ENCODE measurements around the gene ATP13A3. TPM values are rescaled to one million over a fixed set of nuclear protein-coding genes. Genes with fewer than 3 reads are reported as not detected.

ATP13A3 gene
- total RNA-seq, 6 donors from 2014 or later, result 67.9 to 152 (median 94.6) TPM

DNA sequence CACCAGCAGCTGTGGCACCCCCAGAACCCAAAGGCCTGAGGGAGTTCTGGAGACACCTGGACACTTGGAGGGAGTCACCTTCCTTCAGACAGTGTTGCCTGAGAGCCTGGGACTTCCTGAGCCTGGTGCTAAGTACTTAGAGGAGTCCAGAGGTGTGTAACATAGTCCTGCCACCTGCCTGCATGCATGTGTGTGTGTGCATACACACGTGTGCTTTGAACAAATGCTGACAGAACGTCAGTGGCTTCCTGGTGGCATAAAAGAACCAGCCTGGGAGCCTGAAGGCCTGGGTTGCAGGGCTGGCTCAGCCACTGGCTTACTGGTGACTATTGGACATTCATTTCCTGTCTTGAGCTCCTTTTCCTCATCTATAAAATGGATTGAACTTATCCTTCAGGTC is 132.5 kb downstream of the ATP13A3 start:
- TF ChIP-seq, protein P1, sequence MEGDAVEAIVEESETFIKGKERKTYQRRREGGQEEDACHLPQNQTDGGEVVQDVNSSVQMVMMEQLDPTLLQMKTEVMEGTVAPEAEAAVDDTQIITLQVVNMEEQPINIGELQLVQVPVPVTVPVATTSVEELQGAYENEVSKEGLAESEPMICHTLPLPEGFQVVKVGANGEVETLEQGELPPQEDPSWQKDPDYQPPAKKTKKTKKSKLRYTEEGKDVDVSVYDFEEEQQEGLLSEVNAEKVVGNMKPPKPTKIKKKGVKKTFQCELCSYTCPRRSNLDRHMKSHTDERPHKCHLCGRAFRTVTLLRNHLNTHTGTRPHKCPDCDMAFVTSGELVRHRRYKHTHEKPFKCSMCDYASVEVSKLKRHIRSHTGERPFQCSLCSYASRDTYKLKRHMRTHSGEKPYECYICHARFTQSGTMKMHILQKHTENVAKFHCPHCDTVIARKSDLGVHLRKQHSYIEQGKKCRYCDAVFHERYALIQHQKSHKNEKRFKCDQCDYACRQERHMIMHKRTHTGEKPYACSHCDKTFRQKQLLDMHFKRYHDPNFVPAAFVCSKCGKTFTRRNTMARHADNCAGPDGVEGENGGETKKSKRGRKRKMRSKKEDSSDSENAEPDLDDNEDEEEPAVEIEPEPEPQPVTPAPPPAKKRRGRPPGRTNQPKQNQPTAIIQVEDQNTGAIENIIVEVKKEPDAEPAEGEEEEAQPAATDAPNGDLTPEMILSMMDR (IDR thresholded peaks at IDR 0.05), result no peak
- no peak for TF ChIP-seq POLR2AphosphoS5 (IDR thresholded peaks at IDR 0.05)
- TF ChIP-seq EP300 (IDR thresholded peaks at IDR 0.05), result no peak
- TF ChIP-seq POLR2A (IDR thresholded peaks at IDR 0.05), result no peak
- Histone ChIP-seq H3K4me3 (no peak overlapping the region), H3K4me1 (no peaks in the 10 kb centered on the region), H3K27me3 (no peaks in the 10 kb centered on the region), H3K36me3 (no peaks in the 10 kb centered on the region), H3K27ac (no peak overlapping the region), H3K9me3 (no peaks in the 10 kb centered on the region)
- ATAC-seq (ENCODE audit: low FRiP score in 2 of 2), result no peak
- 54 to 57% methylated on average over 2 of the region's 2 CpGs for WGBS, 2 donors
- DNase-seq, result no peak

Small RNA genes lying within 50 kb of the gene (small RNA-seq; reads per million reads assigned to genes)
- gene AC108676.2 (0 reads per million in 4 donors), gene RNU6-1101P (0 reads per million in 4 donors)

Other genes with a start within 250 kb of the ATP13A3 start
- gene CPN2, start 135.7 kb downstream of the ATP13A3 start, total RNA-seq, result under 1 TPM in 1 of 6 donors, not detected in 5; 0.10 TPM
- 1 to 10 TPM in 2 of 6 donors, under 1 TPM in 1, not detected in 3; 0.15 to 1.1 (median 1.0) TPM for gene LRRC15, start 117.3 kb downstream of the ATP13A3 start, total RNA-seq
- 1 to 10 TPM in 1 of 6 donors, under 1 TPM in 3, not detected in 2; 0.09 to 1.1 (median 0.20) TPM for gene GP5, start 87.7 kb downstream of the ATP13A3 start, total RNA-seq
- gene TMEM44, start 146.4 kb upstream of the ATP13A3 start, total RNA-seq, result 10 to 100 TPM; 12.9 to 39.3 (median 22.1) TPM
- 10 to 100 TPM; 21.6 to 42.6 (median 34.7) TPM for gene LSG1, start 185.2 kb upstream of the ATP13A3 start, total RNA-seq
- gene FAM43A, start 198.9 kb upstream of the ATP13A3 start, total RNA-seq, result 10 to 100 TPM in 5 of 6 donors, 1 to 10 TPM in 1; 7.6 to 32.3 (median 14.4) TPM

Measured in upper lobe of left lung (tissue), 6 donors.